GM12878 (cell line): Measurements from ENCODE around the gene PTK7. TPM values are rescaled to one million over a fixed set of nuclear protein-coding genes. Genes with fewer than 3 reads are reported as not detected.

Experiments
- ATAC-seq: fragments of 200-7000 bp; cut with Tn5 transposase; 3 replicates; pipeline ENCODE4 v1.9.1; 2020; ENCODE audit warnings: mild to moderate bottlenecking, moderate library complexity
- BruUV-seq: library from RNA; stranded (reverse); fragments of 400-500 nt; replicated peaks from 2 replicates; lab custom pipeline; 2021; lab: Mats Ljungman, UMichigan
- CTCF ChIA-PET: fragments of 300-600 bp; sonication (Branson Sonifier 250); formaldehyde crosslinking; extraction: SDS; loops from one replicate; lab custom pipeline; 2021; ENCODE audit warnings: inconsistent platforms; lab: Yijun Ruan, JAX
- POLR2A ChIA-PET: fragments of 350-600 bp; formaldehyde crosslinking; extraction: SDS; loops from one replicate; lab custom pipeline; 2021; ENCODE audit warnings: inconsistent platforms; lab: Charles Lee
- RAD21 ChIA-PET: fragments of 300-600 bp; sonication (Branson Sonifier 250); formaldehyde crosslinking; loops from one replicate; lab custom pipeline; 2023; ENCODE audit warnings: antibody characterized with exemption; ENCODE audit not compliant: unreplicated experiment; lab: Charles Lee
- SMC1A ChIA-PET: fragments of 300-600 bp; sonication (Branson Sonifier 250); formaldehyde crosslinking; loops from one replicate; lab custom pipeline; 2023; ENCODE audit not compliant: unreplicated experiment, uncharacterized antibody; lab: Charles Lee
- DNase-seq: peaks from one replicate; pipeline ENCODE4 v3.0.0-alpha.2; 2011; ENCODE audit warnings: low read depth, low spot score
- FAIRE-seq: peaks from 3 replicates; lab custom pipeline; 2011; peaks lifted over from hg19 to GRCh38; lab: Jason Lieb, UNC
- H2AFZ ChIP-seq: 2 replicates; pipeline ENCODE4 v1.6.0; 2011; ENCODE audit warnings: low read depth, low read length, control low read depth; ENCODE audit not compliant: control insufficient read depth
- H3K27ac ChIP-seq: 2 replicates; pipeline ENCODE4 v1.5.1; 2011; ENCODE audit warnings: control low read depth; ENCODE audit not compliant: control insufficient read depth, insufficient read depth
- H3K27me3 ChIP-seq, 2 experiments: replicated peaks in 1 of 2; 2 replicates each; pipeline versions ENCODE4 v1.6.0 to v1.6.1; 2011; ENCODE audit warnings: low read length in 1 of 2; ENCODE audit not compliant: control insufficient read depth in 2 of 2, insufficient read depth in 2 of 2
- H3K36me3 ChIP-seq, 2 experiments: 2 replicates each; pipeline ENCODE4 v1.5.1; 2011; ENCODE audit warnings: low read length in 1 of 2; ENCODE audit not compliant: control insufficient read depth in 2 of 2, insufficient read depth in 2 of 2
- H3K4me1 ChIP-seq: 2 replicates; pipeline ENCODE4 v1.6.1; 2011; ENCODE audit warnings: mild to moderate bottlenecking, low read length, moderate library complexity, mixed read lengths; ENCODE audit not compliant: control insufficient read depth, insufficient read depth
- H3K4me2 ChIP-seq: 2 replicates; pipeline ENCODE4 v1.6.0; 2011; ENCODE audit warnings: control low read depth; ENCODE audit not compliant: control insufficient read depth, insufficient read depth
- H3K4me3 ChIP-seq: fragments of 200-600 bp; sonication (generic); 2 replicates; pipeline ENCODE4 v1.5.1; 2016
- H3K79me2 ChIP-seq: 2 replicates; pipeline ENCODE4 v1.6.0; 2011; ENCODE audit warnings: low read length; ENCODE audit not compliant: control insufficient read depth, insufficient read depth
- H3K9ac ChIP-seq: 2 replicates; pipeline ENCODE4 v1.8.0; 2011; ENCODE audit warnings: low read length, control low read depth, mixed read lengths; ENCODE audit not compliant: control insufficient read depth, insufficient read depth
- H3K9me3 ChIP-seq: replicated peaks from 3 replicates; pipeline ENCODE4 v1.5.1; 2011; ENCODE audit warnings: mild to moderate bottlenecking, low read length; ENCODE audit not compliant: control insufficient read depth, insufficient read depth
- H4K20me1 ChIP-seq: 2 replicates; pipeline ENCODE4 v1.6.0; 2011; ENCODE audit not compliant: control insufficient read depth, insufficient read depth
- BCL3 ChIP-seq: IDR thresholded peaks from 2 replicates; pipeline ENCODE4 v1.6.1; 2011; ENCODE audit warnings: borderline replicate concordance, low read depth, mild to moderate bottlenecking, moderate library complexity, low read length; ENCODE audit not compliant: insufficient read depth, poor library complexity, severe bottlenecking
- CBFB ChIP-seq: IDR thresholded peaks from 2 replicates; pipeline ENCODE4 v1.6.1; 2016; ENCODE audit warnings: antibody characterized with exemption, low read depth
- DPF2 ChIP-seq: fragments of 450-650 bp; IDR thresholded peaks from 2 replicates; pipeline ENCODE4 v1.6.1; 2017; ENCODE audit warnings: mild to moderate bottlenecking
- FOXK2 ChIP-seq: fragments of 450-650 bp; IDR thresholded peaks from 2 replicates; pipeline ENCODE4 v1.6.1; 2017; ENCODE audit warnings: mild to moderate bottlenecking, moderate library complexity
- GATAD2B ChIP-seq: fragments of 450-650 bp; conservative IDR thresholded peaks from 2 replicates; pipeline ENCODE4 v1.6.1; 2017; ENCODE audit warnings: low read depth, mild to moderate bottlenecking, moderate library complexity
- IKZF2 ChIP-seq, 2 experiments: fragments of 450-650 bp; IDR thresholded peaks; 2 replicates each; pipeline ENCODE4 v1.6.1; 2017; ENCODE audit warnings: mild to moderate bottlenecking in 2 of 2, moderate library complexity in 2 of 2
- MTA3 ChIP-seq: IDR thresholded peaks from 2 replicates; pipeline ENCODE4 v1.6.1; 2012; ENCODE audit warnings: low read length, inconsistent platforms, borderline replicate concordance
- NBN ChIP-seq: fragments of 450-650 bp; IDR thresholded peaks from 2 replicates; pipeline ENCODE4 v1.6.1; 2016
- RAD21 ChIP-seq: IDR thresholded peaks from 2 replicates; pipeline ENCODE4 v1.6.1; 2011; ENCODE audit warnings: mild to moderate bottlenecking, low read depth, low read length, moderate library complexity; ENCODE audit not compliant: insufficient read depth
- SMC3 ChIP-seq: IDR thresholded peaks from 2 replicates; pipeline ENCODE4 v1.6.1; 2011; ENCODE audit warnings: low read length, improper control_type of control experiment, borderline replicate concordance
- SREBF1 ChIP-seq: IDR thresholded peaks from 2 replicates; pipeline ENCODE4 v1.6.1; 2012; ENCODE audit warnings: mild to moderate bottlenecking, low read length
- WRNIP1 ChIP-seq: IDR thresholded peaks from 2 replicates; pipeline ENCODE4 v1.6.1; 2011; ENCODE audit warnings: low read depth, low read length, improper control_type of control experiment, borderline replicate concordance
- YY1 ChIP-seq: IDR thresholded peaks from 2 replicates; pipeline ENCODE4 v1.6.1; 2011; ENCODE audit warnings: low read depth, mild to moderate bottlenecking, low read length
- WGBS: methylation state at CpG from one replicate; pipeline ENCODE4 v1.1.6; 2016; ENCODE audit warnings: low lambda C conversion rate; ENCODE audit not compliant: insufficient replicate concordance, insufficient coverage; ENCODE audit errors: missing lambda C conversion rate; 5-methylcytosine and 5-hydroxymethylcytosine counted together
- in situ Hi-C: fragments of 300-500 bp; cut with MboI; formaldehyde crosslinking; loops from 9 replicates; pipeline ENCODE4 v1.14.3; 2018; ENCODE audit warnings: mixed read lengths
- intact Hi-C: fragments of 100-400 bp; cut with micrococcal nuclease; formaldehyde crosslinking; loops from one replicate; pipeline ENCODE4 v1.14.2; 2022; ENCODE audit not compliant: unreplicated experiment
- polyA plus RNA-seq, 11 experiments: library from polyadenylated mRNA; depleted of rRNA in 4 of 11; unstranded in 6 of 11; stranded (reverse) in 5 of 11; fragments of >200 nt; fragmentation: Nextera tagmentation in 4 of 11; fragmentation: Illumina TruSeq in 1 of 11; extraction: Ambion mirVana in 4 of 11; extraction: Trizol in 1 of 11; gene quantifications; 1 replicate in 1 of 11; 2 replicates in 10 of 11; pipeline versions ENCODE4 v1.2.1 to v1.2.3, GENCODE V29; 2011 to 2016; ENCODE audit warnings: inconsistent platforms in 2 of 11, missing spikeins in 2 of 11, low read depth in 1 of 11
- total RNA-seq, 4 experiments: library from RNA; depleted of rRNA in 3 of 4; stranded (reverse); fragments of >200 nt in 3 of 4; fragmentation: Illumina TruSeq in 1 of 4; extraction: Trizol in 1 of 4; gene quantifications; 2 replicates each; pipeline versions ENCODE4 v1.2.1 to v1.2.3, GENCODE V29; 2013 to 2021
- TF ChIP-seq, protein P1 (sequence below): fragments of 450-650 bp; IDR thresholded peaks from 2 replicates; pipeline ENCODE4 v1.6.1; 2017; ENCODE audit warnings: mild to moderate bottlenecking, moderate library complexity
- TF ChIP-seq, protein P2 (sequence below): fragments of 450-650 bp; IDR thresholded peaks from 2 replicates; pipeline ENCODE4 v1.6.1; 2014; ENCODE audit warnings: mild to moderate bottlenecking

Gene PTK7
- total and polyA plus RNA-seq, 10 of the 15 experiments (the other 5 are each of a cell fraction or from before 2014, with no cell fraction given): 0.18 to 14.4 (median 3.3) TPM; not detected in 1

- TF ChIP-seq NBN (no peak), YY1 (no peak)
These were observed 123.8 kb downstream of the PTK7 start (continued) for GRCh38 chr6:43199912-43200311.

GRCh38 chr6:43200541-43200940 lies 124.4 kb downstream of the PTK7 start:
- Histone ChIP-seq H3K9ac (no peak overlapping the region), H3K79me2 (no peaks in the 10 kb centered on the region), H3K4me2 (no peak overlapping the region), H3K36me3 (peaks cover 2 to 13% of the 10 kb centered on the region in 2 experiments), H3K27me3 (no peaks in the 10 kb centered on the region), H3K9me3 (no peaks in the 10 kb centered on the region), H2AFZ (no peak overlapping the region), H3K27ac (no peak overlapping the region), H3K4me1 (no peaks in the 10 kb centered on the region), H3K4me3 (no peak overlapping the region), H4K20me1 (no peaks in the 10 kb centered on the region)
- no TSS peak for BruUV-seq
- POLR2A ChIA-PET: interaction anchor here (0.5 kb wide), 1 partner anchor 61 kb away, joined by 5 read pairs; no protein-coding TSS in a partner anchor
- in situ Hi-C loops: no loop called here
- intact Hi-C loops: no loop called here
- WGBS: 100% methylated on average over 6 of the region's 6 CpGs
- RAD21 ChIA-PET: no interaction called here
- ATAC-seq (no peak), DNase-seq (no peak), FAIRE-seq (no peak)
- SMC1A ChIA-PET: interaction anchor here (1.8 kb wide), 1 partner anchor 30 kb away, joined by 3 read pairs; no protein-coding TSS in a partner anchor
- CTCF ChIA-PET: interaction anchor here (0.6 to 1.8 kb wide), 2 partner anchors 9 to 29 kb away, joined by 3 to 7 read pairs; partner anchors contain the start of gene DNPH1
- TF ChIP-seq DPF2 (no peak), CBFB (no peak), MTA3 (no peak), WRNIP1 (no peak), BCL3 (no peak), FOXK2 (no peak), SMC3 (no peak), SREBF1 (no peak), RAD21 (no peak), IKZF2 (IDR thresholded peaks at IDR 0.05) (no peak), GATAD2B (no peak)
- TF ChIP-seq, protein P1, sequence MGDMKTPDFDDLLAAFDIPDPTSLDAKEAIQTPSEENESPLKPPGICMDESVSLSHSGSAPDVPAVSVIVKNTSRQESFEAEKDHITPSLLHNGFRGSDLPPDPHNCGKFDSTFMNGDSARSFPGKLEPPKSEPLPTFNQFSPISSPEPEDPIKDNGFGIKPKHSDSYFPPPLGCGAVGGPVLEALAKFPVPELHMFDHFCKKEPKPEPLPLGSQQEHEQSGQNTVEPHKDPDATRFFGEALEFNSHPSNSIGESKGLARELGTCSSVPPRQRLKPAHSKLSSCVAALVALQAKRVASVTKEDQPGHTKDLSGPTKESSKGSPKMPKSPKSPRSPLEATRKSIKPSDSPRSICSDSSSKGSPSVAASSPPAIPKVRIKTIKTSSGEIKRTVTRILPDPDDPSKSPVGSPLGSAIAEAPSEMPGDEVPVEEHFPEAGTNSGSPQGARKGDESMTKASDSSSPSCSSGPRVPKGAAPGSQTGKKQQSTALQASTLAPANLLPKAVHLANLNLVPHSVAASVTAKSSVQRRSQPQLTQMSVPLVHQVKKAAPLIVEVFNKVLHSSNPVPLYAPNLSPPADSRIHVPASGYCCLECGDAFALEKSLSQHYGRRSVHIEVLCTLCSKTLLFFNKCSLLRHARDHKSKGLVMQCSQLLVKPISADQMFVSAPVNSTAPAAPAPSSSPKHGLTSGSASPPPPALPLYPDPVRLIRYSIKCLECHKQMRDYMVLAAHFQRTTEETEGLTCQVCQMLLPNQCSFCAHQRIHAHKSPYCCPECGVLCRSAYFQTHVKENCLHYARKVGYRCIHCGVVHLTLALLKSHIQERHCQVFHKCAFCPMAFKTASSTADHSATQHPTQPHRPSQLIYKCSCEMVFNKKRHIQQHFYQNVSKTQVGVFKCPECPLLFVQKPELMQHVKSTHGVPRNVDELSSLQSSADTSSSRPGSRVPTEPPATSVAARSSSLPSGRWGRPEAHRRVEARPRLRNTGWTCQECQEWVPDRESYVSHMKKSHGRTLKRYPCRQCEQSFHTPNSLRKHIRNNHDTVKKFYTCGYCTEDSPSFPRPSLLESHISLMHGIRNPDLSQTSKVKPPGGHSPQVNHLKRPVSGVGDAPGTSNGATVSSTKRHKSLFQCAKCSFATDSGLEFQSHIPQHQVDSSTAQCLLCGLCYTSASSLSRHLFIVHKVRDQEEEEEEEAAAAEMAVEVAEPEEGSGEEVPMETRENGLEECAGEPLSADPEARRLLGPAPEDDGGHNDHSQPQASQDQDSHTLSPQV: no peak
- TF ChIP-seq, protein P2, sequence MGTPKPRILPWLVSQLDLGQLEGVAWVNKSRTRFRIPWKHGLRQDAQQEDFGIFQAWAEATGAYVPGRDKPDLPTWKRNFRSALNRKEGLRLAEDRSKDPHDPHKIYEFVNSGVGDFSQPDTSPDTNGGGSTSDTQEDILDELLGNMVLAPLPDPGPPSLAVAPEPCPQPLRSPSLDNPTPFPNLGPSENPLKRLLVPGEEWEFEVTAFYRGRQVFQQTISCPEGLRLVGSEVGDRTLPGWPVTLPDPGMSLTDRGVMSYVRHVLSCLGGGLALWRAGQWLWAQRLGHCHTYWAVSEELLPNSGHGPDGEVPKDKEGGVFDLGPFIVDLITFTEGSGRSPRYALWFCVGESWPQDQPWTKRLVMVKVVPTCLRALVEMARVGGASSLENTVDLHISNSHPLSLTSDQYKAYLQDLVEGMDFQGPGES: no peak
